Left ventricle myocardium inferior (tissue), 1 donor: ENCODE data around the gene HES7. TPM values are rescaled to one million over a fixed set of nuclear protein-coding genes. Genes with fewer than 3 reads are reported as not detected.

ENCODE experiments used
- DNase-seq: peaks from one replicate; pipeline ENCODE4 v3.0.0-alpha.2; 2020
- H3K27ac ChIP-seq: fragments of 200-600 bp; replicated peaks from 2 replicates; pipeline ENCODE4 v1.8.0; 2021
- H3K27me3 ChIP-seq: fragments of 200-600 bp; 2 replicates; pipeline ENCODE4 v1.8.0; 2021; ENCODE audit warnings: low read depth
- H3K36me3 ChIP-seq: fragments of 200-600 bp; 2 replicates; pipeline ENCODE4 v1.8.0; 2021
- H3K4me1 ChIP-seq: fragments of 200-600 bp; 2 replicates; pipeline ENCODE4 v1.8.0; 2021
- H3K4me3 ChIP-seq: fragments of 200-600 bp; 2 replicates; pipeline ENCODE4 v1.8.0; 2021; ENCODE audit warnings: mild to moderate bottlenecking, moderate library complexity
- H3K9me3 ChIP-seq: fragments of 200-600 bp; replicated peaks from 2 replicates; pipeline ENCODE4 v1.8.0; 2021
- CTCF ChIP-seq: fragments of 200-600 bp; IDR thresholded peaks from 2 replicates; pipeline ENCODE4 v1.8.0; 2021; ENCODE audit warnings: antibody characterized with exemption, mild to moderate bottlenecking, borderline replicate concordance
- intact Hi-C: fragments of 100-400 bp; cut with micrococcal nuclease; formaldehyde crosslinking; loops from one replicate; pipeline ENCODE4 v1.11.0; 2022
- total RNA-seq: library from RNA; stranded (reverse); fragmentation: NEBNext Ultra II Directional; extraction: Animal tissue kit (Norgen Biotek cat#: 25700); gene quantifications from one replicate; pipeline ENCODE4 v1.2.1, GENCODE V29; 2021
- donor health status: DM: no; HTN: yes; CAD: no; lungs with severe emphysema.

Gene HES7
- total RNA-seq, 1 donor from 2014 or later, result not detected

DNA sequence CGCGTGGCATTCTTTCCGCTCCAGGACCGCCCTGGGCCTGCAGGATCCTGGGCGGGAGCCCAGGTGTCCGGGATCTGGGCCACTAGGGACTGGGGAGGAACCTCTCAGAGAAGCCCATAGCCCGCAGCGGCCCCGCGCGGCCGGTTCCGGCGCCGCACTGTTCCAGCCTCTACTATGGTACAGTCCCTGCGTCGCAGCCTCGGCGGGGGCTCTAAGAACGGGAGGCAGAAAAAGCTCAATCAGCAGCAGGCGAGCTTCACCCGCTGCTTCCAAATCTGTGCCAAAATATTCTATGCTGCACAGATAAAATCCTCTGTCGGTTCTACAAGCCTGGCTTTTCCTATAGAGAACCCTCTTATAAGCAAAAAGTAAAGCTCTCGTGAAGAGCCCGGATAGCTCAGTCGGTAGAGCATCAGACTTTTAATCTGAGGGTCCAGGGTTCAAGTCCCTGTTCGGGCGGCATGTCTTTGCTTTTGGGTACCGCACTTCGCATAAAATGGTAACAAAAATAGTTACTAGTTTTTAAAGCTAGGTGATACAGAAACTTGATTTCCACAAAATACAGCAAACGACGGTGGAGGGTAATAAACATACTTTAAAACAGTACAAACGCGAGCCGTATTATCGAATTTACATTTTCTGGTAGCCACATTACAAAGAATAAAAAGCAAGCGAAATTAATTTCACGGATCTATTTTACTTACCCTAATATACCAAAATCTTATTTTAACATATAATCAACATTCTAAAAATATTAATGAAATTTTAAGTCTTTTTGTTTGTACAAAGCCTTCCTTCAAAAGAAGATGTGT is 4.9 kb downstream of the HES7 start:
- DNase-seq, result peak; percentile 91
- peak; percentile 94 for TF ChIP-seq CTCF
- Histone ChIP-seq H3K4me3 (peak overlapping the region; percentile 84), H3K36me3 (no peaks in the 10 kb centered on the region), H3K4me1 (peaks cover 59% of the 10 kb centered on the region), H3K9me3 (no peaks in the 10 kb centered on the region), H3K27me3 (peaks cover 62% of the 10 kb centered on the region), H3K27ac (peak overlapping the region; percentile 85)
- intact Hi-C loops, result loop anchor here (2.0 kb wide), 1 partner anchor 104 kb away; no protein-coding TSS in a partner anchor

DNA sequence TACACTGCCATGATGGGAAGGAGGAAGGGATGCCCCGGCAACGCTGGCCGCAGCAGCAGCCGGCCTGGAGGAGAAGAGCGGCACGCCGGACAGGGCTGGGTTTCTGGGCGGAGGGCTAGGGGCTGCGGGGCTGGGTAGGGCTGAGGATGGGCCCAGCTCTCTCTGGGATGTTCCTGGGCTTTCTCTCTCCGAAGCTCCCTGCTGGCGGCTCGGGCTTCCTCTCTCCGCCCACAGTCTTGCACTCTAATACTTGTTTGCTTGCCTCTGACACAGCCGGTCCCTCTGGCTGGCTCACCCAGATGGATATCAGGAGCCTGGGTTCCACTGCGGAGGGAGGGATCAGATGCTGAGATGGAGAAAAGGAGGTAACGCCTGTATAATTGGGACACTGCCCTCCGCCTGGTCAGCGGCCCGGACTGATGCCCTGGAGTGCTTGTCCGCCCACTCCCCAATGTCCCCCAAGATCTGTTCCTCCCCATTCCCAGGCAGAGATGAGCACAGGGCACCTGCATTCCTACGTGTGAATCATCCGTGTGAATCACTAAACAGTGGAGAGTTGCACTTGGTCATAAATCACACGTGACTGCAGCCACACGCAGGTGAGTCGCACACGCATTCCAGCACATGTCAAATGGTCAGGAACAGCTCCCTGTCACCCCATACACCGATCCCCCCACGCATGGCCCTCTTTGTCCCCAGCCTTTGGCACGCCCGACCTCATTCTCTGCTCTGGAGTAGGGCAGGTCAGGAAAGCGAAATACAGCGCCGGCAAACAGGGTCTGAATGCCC is 5.7 kb downstream of the HES7 start, which contains the start of gene ALOXE3:
ALOXE3 (minus strand) TSS at position 535 of the 789 bp plus-strand sequence; CDS start at position 11, 524 bp downstream.
- H3K36me3 ChIP-seq, result no peaks in the 10 kb centered on the region
- intact Hi-C loops, result loop anchor here (2.0 kb wide), 1 partner anchor 105 kb away; no protein-coding TSS in a partner anchor
- peaks cover 62% of the 10 kb centered on the region for H3K27me3 ChIP-seq
- peak within 1 kb of the TSS; percentile 85 for H3K27ac ChIP-seq
- H3K4me3 ChIP-seq, result peak within 1 kb of the TSS; percentile 84
- DNase-seq, result no peak
- no peaks in the 10 kb centered on the region for H3K9me3 ChIP-seq
- H3K4me1 ChIP-seq, result peaks cover 51% of the 10 kb centered on the region
- no peak for TF ChIP-seq CTCF

GRCh38 chr17:8117367-8117979 is 6.4 kb downstream of the HES7 start:
- Histone ChIP-seq H3K9me3 (no peaks in the 10 kb centered on the region), H3K27me3 (peaks cover 62% of the 10 kb centered on the region), H3K4me1 (peaks cover 44% of the 10 kb centered on the region), H3K36me3 (no peaks in the 10 kb centered on the region), H3K4me3 (peak overlapping the region; percentile 84), H3K27ac (no peak overlapping the region)
- intact Hi-C loops, result no loop called here
- TF ChIP-seq CTCF, result no peak
- no peak for DNase-seq

DNA sequence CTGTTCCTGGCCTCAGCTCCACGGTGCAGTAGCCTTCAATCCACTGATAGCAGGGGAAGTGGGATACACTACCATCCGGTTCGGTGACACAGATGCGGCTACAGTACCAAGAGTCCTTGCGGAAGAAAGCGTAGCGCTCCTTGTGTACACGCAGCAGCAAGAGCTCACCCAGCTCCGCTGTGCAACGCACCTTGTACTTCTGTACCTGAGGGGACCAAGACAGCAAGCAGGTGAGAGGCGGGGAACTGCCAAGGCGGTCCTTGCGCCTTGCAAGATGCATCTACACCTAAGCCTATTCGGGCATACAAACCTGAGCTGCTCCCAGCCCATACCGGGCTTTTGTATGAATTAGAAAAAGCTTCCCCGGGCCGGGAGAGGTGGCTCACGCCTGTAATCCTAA is 7.1 kb downstream of the HES7 start:
- Histone ChIP-seq H3K9me3 (no peaks in the 10 kb centered on the region), H3K4me3 (no peak overlapping the region), H3K36me3 (no peaks in the 10 kb centered on the region), H3K4me1 (peaks cover 37% of the 10 kb centered on the region), H3K27me3 (peaks cover 62% of the 10 kb centered on the region), H3K27ac (no peak overlapping the region)
- no peak for DNase-seq
- TF ChIP-seq CTCF, result no peak
- intact Hi-C loops, result no loop called here

- peaks cover 79% of the 10 kb centered on the region for H3K27me3 ChIP-seq
These were observed 13.0 kb downstream of the HES7 start for GRCh38 chr17:8110907-8111306.

More at GRCh38 chr17:8110907-8111306, 13.0 kb downstream of the HES7 start:
- H3K4me3 ChIP-seq, result no peak overlapping the region
- H3K4me1 ChIP-seq, result peaks cover 16% of the 10 kb centered on the region
- no peaks in the 10 kb centered on the region for H3K9me3 ChIP-seq
- TF ChIP-seq CTCF, result no peak
- H3K36me3 ChIP-seq, result no peaks in the 10 kb centered on the region
- intact Hi-C loops, result no loop called here
- no peak for DNase-seq
- no peak overlapping the region for H3K27ac ChIP-seq
